ENCODE data around the gene ATP1A3. TPM values are rescaled to one million over a fixed set of nuclear protein-coding genes. Genes with fewer than 3 reads are reported as not detected.
"Not testable (repeated sequence)": the region's sequence is repeated elsewhere in the genome, so short reads cannot be mapped to it uniquely, and the experiment has no call there.

ATP1A3 gene
- total RNA-seq, 4 donors from 2014 or later, result 0.13 to 0.28 TPM; not detected in 2

DNA sequence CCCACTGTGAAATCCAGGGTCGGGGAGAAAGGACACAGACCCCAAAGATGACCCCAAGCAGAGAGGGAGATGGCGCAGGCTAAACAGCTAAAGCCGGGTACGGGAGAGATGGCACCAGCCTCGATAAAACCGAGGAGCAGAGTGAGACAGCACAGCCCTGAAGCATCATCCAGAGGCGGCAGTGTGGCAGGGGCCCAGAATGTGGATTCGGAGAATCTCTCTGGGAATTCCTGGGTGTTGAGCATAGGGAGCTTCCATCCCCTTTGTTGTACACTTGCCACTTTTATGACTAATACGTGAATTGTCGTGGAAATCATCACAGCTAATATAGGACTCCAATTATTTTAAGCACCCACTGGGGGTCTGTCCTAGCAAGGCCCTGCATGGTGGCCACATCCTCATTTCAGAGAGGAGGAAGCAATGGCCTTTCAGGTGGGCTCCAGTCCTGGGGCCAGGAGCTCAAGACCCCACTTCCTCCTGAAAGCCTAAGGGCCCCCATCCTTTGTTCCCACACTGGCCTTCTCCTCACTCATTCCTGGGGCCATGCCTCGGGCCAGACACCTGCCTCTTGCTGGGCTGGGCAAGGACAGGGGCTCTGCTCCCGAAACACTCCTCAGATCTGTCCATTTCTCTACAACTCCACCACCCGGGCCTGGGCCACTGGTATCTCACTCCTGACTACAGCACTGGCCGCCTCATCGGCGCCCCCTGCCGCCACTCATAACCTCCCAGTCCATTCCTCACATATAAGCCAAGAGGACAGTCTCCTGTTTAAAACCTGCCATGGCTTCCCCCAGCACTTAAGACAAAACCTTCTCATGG is 29.3 kb upstream of the ATP1A3 start:
- ATAC-seq (ENCODE audit: low FRiP score) (no peak), DNase-seq (ENCODE audit: low spot score) (no peak)
- TF ChIP-seq, protein P1, sequence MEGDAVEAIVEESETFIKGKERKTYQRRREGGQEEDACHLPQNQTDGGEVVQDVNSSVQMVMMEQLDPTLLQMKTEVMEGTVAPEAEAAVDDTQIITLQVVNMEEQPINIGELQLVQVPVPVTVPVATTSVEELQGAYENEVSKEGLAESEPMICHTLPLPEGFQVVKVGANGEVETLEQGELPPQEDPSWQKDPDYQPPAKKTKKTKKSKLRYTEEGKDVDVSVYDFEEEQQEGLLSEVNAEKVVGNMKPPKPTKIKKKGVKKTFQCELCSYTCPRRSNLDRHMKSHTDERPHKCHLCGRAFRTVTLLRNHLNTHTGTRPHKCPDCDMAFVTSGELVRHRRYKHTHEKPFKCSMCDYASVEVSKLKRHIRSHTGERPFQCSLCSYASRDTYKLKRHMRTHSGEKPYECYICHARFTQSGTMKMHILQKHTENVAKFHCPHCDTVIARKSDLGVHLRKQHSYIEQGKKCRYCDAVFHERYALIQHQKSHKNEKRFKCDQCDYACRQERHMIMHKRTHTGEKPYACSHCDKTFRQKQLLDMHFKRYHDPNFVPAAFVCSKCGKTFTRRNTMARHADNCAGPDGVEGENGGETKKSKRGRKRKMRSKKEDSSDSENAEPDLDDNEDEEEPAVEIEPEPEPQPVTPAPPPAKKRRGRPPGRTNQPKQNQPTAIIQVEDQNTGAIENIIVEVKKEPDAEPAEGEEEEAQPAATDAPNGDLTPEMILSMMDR (IDR thresholded peaks at IDR 0.05), result no peak

DNA sequence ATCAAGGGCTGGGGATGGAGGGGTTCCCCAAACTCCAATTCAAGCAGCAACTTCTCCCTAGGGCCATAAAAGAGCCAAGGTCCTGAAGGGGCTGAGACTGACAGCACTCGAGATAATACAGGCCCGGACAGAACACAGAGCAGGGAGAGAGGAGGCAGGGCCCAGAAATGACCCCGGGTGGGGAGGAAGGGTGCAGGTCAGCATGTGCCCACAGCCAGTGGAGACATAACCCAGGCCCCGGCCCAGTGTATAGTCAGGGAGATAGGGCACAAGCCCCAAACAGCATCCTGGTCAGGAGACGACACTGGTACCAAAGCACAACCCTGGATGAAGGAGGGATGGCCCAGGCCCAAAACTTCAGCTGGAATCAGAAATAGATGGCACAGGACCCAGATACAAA is 28.6 kb upstream of the ATP1A3 start:
- no peak for DNase-seq (ENCODE audit: low spot score)
- TF ChIP-seq, protein P1 (IDR thresholded peaks at IDR 0.05), result no peak
- ATAC-seq (ENCODE audit: low FRiP score), result no peak

DNA sequence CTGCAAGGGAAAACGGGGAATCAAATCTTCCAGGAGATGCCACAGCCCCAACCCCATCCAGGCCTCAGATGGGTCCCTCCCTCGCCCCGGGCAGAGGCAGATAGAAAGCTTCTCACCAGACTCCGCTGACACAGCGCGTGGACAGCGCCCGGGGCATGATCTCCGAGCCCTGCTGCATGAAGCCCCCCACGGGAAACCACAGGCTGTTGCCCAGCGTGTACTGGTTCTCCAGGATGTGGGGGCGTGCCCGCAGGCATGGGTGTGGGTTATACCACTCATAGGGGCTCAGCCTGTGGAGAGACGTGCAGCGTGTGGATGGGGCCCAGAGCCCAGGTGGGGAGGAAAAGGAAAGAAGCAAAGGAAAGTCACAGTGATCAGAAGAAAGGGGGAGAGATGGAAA is 27.2 kb upstream of the ATP1A3 start:
- ATAC-seq (ENCODE audit: low FRiP score), result no peak
- DNase-seq (ENCODE audit: low spot score), result no peak
- TF ChIP-seq, protein P1 (IDR thresholded peaks at IDR 0.05), result no peak

DNA sequence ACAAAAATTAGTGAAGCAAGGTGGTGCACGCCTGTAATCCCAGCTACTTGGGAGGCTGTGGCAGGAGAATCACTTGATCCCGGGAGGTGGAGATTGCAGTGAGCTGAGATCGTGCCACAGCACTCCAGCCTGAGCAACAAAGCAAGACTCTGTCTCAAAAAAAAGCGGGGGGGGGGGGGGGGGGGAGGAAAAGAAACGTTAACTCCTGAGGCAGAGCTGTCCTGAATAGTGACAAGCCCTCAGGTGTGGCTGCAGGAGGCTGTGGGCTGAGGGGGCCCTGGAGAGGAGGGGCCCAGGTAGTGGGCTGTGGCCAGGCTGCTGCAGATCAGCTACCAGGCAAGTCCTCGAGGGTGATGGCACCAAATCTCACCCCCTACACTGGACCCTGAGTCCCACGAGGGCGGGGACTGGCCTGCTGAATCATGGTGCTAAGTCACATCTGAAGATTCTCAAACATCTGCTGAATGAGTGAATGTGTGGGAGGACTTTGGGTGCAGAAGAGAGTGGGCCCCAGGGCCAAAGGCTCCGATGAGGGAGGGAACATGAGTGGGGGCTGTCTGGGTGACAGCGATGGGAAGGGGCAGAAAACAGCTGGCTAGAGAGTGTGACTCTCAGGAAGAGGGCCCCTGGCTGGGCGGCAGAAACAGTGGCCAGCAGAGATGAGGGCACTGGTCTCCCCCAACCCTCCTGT is 24.6 kb upstream of the ATP1A3 start:
- DNase-seq (ENCODE audit: low spot score) (no peak), ATAC-seq (ENCODE audit: low FRiP score) (no peak)
- TF ChIP-seq, protein P1 (IDR thresholded peaks at IDR 0.05), result no peak

DNA sequence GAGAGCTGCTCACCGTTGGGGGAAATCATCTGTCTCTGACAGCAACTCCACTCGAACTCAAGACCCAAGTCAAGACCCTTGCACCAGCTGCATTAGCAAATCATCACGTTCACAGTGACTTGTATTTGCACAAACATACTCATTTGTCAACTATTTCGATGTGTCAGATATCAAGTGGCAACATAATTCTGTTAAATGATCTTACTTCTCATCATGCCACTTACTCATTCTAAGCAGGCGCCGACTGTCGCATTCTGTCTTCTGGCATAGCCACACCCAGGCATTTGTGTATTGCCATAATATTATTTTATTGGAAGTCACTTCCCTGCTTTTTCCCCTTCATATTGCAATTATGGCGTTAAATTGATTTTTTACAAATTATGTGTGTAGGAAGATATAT is 23.0 kb upstream of the ATP1A3 start:
- TF ChIP-seq, protein P1 (IDR thresholded peaks at IDR 0.05), result no peak
- no peak for DNase-seq (ENCODE audit: low spot score)
- ATAC-seq (ENCODE audit: low FRiP score), result no peak

DNA sequence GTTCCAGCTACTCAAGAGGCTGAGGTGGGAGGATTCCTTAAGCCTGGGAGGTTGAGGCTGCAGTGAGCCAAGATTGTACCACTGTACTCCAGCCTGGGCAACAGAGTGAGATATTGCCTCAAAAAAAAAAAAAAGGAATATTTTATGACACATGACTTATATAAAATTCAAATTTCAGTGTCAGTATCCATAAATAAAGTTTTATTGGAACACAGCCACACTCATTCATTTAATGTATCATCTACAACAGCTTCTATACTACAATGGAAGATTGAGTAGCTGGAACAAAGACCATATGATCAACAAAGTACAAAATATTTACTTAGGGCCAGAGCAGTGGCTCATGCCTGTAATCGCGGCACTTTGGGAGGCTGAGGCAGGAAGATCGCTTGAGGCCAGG is 18.7 kb upstream of the ATP1A3 start:
- ATAC-seq (ENCODE audit: low FRiP score); DNase-seq (ENCODE audit: low spot score): not testable (repeated sequence)

DNA sequence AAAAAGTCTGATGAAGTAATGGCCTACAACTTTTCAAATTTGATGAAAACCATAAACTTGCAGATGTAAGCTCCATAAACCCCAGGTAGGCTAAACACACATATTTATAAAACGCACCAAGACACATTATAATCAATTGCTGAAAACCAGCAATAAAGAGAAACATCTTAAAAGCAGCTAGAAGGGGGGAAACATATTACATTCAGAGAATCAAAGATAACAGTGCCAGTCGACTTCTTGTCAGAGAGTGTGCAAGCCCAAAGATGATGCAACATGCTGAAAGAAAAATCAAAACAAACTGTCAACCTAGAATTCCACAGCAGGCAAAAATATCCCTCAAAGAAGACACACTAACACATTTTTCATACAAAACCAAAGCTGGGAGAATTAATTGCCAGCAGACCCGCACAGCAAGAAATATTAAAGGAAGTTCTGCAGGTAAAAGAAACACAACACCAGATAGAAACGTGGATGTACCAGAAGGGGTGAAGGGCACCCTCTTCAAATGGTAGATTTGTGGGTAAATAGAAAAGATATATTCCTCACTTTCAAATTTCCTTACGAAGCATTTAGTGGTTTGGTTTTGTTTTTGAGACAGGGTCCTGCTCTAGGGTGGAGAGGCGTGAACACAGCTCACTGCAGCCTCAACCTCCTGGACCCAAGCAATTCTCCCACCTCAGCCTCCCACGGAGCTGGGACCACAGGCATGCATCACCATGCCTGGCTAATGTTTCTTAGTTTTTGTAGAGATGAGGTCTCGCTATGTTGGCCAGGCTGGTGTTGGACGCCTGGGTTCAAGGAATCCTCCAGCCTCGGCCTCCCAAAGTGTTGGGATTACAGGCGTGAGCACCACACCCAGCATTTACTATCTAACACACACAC is 16.5 kb upstream of the ATP1A3 start:
- DNase-seq (ENCODE audit: low spot score), result no peak
- no peak for ATAC-seq (ENCODE audit: low FRiP score)
- TF ChIP-seq, protein P1 (IDR thresholded peaks at IDR 0.05), result no peak
